Germinal center (tissue), 1 donor: ENCODE measurements around the gene LRWD1.
"Not testable (repeated sequence)": the region's sequence is repeated elsewhere in the genome, so short reads cannot be mapped to it uniquely, and the experiment has no call there.

Experiments used
- DNase-seq: peaks from one replicate; pipeline ENCODE4 v3.0.0; 2012; ENCODE audit warnings: mixed read lengths, low spot score

Gene LRWD1

GRCh38 chr7:102444961-102445673 is 19.7 kb upstream of the LRWD1 start:
- peak; percentile 60 for DNase-seq

- DNase-seq = no peak
Observed at GRCh38 chr7:102445674-102446071, 19.1 kb upstream of the LRWD1 start.

- no peak for DNase-seq
Observed at GRCh38 chr7:102446387-102447156, 18.2 kb upstream of the LRWD1 start.

DNA sequence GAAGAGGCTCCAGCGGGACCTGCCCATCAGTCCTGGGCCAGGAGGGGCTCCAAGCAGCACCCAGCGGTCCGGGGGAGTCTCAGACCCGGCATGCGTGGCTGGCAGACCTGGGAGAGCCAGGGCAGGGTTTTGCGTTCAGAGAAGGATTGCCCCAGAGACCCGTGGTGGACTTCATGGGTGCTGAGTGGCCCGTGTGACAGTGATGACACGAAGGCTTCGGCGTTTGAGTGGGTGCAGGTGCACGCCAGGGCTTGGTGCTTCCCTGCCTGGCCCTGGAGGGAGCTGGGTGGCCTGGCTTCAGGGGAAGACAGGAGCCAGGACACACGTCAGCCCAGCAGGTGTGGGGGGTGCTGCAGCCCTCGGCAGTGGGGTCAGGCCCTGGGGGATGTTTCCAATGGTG is 17.5 kb upstream of the LRWD1 start:
- no peak for DNase-seq

DNA sequence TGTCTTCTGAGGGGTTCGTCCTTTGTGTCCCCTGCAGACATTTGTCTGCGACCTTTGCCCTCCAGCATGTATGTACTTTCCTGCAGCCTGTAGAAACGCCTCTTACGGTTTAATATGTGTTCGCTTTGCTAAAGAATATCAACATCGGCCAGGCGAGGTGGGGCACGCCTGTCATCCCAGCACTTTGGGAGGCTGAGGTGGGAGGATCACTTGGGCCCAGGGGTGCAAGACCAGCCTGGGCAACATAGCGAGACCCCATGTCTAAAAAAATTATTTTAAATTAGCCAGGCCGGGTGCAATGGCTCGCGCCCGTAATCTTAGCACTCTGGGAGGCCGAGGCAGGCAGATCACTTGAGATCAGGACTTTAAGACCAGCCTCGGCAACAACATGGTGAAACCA is 15.6 kb upstream of the LRWD1 start:
- no peak for DNase-seq

DNA sequence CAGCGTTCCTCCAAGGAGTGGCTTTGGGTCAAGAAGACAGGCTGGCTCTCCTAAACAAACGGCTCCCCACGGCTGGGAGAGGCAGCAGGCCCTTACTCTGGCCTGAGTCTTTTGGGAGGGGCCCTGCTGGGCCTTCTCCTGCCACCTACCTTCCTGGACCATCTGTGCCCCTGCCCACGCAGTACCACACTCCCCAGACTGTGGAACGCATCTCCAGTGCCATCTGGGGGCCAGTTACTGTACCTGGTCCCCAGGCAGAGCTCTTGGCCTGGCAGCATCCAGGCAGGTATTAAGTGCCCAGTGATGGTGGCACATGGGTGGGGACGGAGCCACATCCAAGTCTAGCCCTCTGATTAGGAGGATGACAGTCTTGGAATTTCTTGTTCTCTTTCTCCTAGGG is 14.5 kb upstream of the LRWD1 start:
- peak; percentile 64 for DNase-seq

DNA sequence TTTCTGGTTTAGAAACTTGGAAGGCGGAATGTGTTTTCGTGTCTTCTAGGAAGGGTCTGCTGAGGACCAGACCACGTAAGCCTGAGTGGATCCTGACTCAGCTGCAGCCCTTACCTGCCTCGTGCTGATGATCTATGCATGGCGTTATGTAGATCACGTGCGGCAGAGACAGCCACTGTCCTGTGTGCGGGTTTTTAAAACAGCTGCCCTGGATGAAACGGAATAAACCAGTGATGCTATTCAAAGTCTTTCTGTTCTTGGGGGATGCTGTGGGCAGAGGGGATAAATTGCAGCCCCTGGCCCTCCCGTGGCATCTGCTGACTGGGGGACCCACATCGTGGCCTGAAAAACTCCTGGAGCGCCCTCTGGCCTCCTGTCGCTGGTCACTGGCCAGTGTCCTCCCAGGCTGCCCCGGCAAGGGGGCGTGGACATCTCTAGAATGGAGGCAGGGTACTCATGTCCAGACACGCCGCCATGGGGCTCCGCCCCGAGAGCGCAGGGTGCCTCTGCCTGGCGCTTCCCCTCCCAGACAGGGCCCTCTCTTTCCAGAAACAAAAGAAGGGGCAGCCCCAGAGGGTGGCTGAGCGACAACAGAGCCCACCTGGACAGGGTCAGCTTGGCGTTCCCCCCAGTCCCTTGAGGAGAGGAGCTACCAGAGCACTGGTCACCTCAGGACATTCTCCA is 13.3 kb upstream of the LRWD1 start:
- no peak for DNase-seq

- no peak for DNase-seq
Observed at GRCh38 chr7:102452451-102452850, 12.3 kb upstream of the LRWD1 start.

GRCh38 chr7:102453319-102453718 is 11.5 kb upstream of the LRWD1 start:
- DNase-seq = no peak

- no peak for DNase-seq
Observed at GRCh38 chr7:102454468-102454867, 10.3 kb upstream of the LRWD1 start.

- DNase-seq = not testable (repeated sequence)
Observed at GRCh38 chr7:102454932-102455331, 9.9 kb upstream of the LRWD1 start.

DNA sequence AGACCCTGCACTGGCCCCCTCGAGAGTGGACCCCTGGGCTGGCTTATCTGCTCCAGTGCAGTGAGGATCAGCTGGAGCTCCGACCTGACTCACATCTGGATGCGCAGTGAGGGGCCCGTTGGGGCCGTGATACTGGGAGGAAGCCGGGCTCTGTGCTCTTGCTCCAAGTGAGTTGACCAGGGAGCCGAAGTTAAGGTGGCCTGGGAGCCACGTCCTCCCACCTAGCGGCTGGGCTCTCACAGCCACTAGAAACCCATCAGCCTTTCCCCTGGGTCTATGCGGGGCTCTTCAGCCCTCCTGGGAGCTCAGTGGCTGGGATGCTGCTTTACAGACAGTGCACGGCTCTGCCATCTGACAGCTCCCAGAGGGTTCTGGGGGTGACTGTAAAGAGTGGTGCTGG is 9.2 kb upstream of the LRWD1 start:
- no peak for DNase-seq

- no peak for DNase-seq
Observed at GRCh38 chr7:102456327-102456726, 8.5 kb upstream of the LRWD1 start.

- no peak for DNase-seq
Observed at GRCh38 chr7:102457352-102457924, 7.3 kb upstream of the LRWD1 start.

DNA sequence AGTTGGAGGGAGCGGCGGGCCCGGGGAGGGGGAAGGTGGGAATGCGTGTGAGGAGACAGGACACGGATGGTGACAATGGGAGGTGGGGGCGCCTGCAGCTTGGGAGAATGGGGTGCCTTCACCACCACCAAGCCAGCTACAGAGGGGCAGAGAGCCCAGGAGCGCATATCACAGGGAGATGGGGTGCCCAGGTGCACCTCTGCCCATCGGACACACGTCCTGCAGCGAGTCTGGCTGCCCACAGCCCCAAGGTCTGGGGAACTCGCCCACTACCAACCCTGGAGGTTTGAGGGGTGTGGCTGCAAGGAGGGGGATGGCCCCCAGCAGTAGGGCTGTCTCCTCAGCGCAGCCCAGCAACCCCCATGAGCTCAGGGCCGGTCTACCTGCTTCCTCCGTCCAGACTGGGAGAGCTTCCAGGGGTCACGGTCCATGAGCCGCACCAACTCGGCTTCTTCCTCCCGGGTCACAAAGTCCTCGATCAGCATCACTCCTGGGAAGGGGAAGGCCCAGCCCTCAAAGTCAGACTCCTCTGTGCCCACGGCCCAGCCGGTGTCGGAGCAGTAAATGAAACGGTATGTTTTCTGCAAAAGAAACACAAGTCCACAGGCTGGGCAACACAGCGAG is 5.5 kb upstream of the LRWD1 start:
- DNase-seq = no peak

- no peak for DNase-seq
Observed at GRCh38 chr7:102460467-102460866, 4.3 kb upstream of the LRWD1 start.

- DNase-seq = no peak
Observed at GRCh38 chr7:102463841-102464576, 775 bp upstream of the LRWD1 start.

GRCh38 chr7:102466097-102466496 is 1.3 kb downstream of the LRWD1 start:
- DNase-seq = no peak

DNA sequence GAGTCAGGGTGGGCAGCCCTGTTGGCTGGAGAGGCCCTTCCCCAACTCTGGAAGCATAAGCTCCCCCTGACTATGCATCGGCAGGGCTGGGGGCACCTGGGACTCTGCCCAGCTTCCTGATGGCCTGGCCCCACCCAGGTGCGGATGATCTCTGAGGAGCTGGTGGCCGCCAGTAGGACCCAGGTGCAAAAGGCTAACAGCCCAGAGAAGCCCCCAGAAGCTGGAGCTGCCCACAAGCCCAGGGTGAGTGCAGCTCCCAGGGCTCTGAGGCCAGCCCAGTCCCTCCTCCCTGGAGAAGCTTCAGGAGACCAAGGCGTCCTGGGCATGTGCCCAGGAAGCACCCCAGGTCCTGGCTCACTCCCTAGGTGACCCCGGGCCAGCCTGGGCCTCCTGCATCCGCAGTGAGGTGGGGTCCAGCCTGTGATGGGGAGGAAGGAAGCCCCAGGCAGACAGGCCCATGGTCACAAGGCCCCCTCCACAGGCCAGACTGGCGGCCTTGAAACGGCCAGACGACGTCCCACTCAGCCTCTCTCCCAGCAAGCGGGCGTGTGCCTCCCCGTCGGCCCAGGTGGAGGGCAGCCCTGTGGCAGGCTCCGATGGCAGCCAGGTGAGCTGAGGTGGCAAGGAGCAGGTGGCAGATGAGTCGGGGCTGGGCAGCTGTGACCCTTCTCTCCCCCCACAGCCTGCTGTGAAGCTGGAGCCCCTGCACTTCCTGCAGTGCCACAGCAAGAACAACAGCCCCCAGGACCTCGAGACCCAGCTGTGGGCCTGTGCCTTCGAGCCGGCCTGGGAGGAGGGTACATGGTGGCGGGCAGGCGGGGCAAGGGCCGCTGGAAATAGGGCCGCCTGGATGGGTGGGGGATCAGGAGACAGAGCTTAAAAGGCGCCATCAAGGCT is 3.0 kb downstream of the LRWD1 start:
- DNase-seq = no peak
